Parathyroid adenoma (tissue), 2 donors: ENCODE results near the gene SLC24A3.

Source experiments
- H2AFZ ChIP-seq: fragments of 300-600 bp; sonication (generic); one replicate; pipeline ENCODE4 v1.7.0; 2017; ENCODE audit warnings: antibody characterized with exemption, mild to moderate bottlenecking
- H3K27ac ChIP-seq: fragments of 300-600 bp; sonication (generic); one replicate; pipeline ENCODE4 v1.7.0; 2017
- H3K27me3 ChIP-seq: fragments of 300-600 bp; sonication (generic); one replicate; pipeline ENCODE4 v1.7.0; 2017; ENCODE audit warnings: low read length; ENCODE audit not compliant: control insufficient read depth, insufficient read depth
- H3K36me3 ChIP-seq: fragments of 300-600 bp; sonication (generic); one replicate; pipeline ENCODE4 v1.7.0; 2017; ENCODE audit warnings: low read length; ENCODE audit not compliant: control insufficient read depth, insufficient read depth
- H3K4me1 ChIP-seq: fragments of 300-600 bp; sonication (generic); one replicate; pipeline ENCODE4 v1.7.0; 2017; ENCODE audit warnings: control low read depth
- H3K4me2 ChIP-seq: fragments of 300-600 bp; sonication (generic); one replicate; pipeline ENCODE4 v1.7.0; 2017; ENCODE audit warnings: low read length
- H3K4me3 ChIP-seq: fragments of 300-600 bp; sonication (generic); one replicate; pipeline ENCODE4 v1.7.0; 2017; ENCODE audit warnings: low read depth, low read length
- H3K79me2 ChIP-seq: fragments of 300-600 bp; sonication (generic); one replicate; pipeline ENCODE4 v1.7.0; 2017; ENCODE audit warnings: control low read depth
- H3K9ac ChIP-seq: fragments of 300-600 bp; sonication (generic); one replicate; pipeline ENCODE4 v1.7.0; 2017; ENCODE audit warnings: mild to moderate bottlenecking
- H3K9me3 ChIP-seq: fragments of 300-600 bp; sonication (generic); one replicate; pipeline ENCODE4 v1.7.0; 2017; ENCODE audit warnings: low read length; ENCODE audit not compliant: control insufficient read depth
- CTCF ChIP-seq: fragments of 300-600 bp; sonication (generic); IDR thresholded peaks from one replicate; pipeline ENCODE4 v1.7.0; 2017; ENCODE audit warnings: antibody characterized with exemption, mild to moderate bottlenecking
- donor health status: primary hyperparathyroidism.

Gene SLC24A3

GRCh38 chr20:19709635-19710335 lies 497.3 kb downstream of the SLC24A3 start:
- no peak overlapping the region for H3K27ac ChIP-seq

GRCh38 chr20:19710336-19711120 lies 498.1 kb downstream of the SLC24A3 start:
- TF ChIP-seq CTCF: no peak
- no peaks in the 10 kb centered on the region for H3K79me2 ChIP-seq
- no peak overlapping the region for H3K27ac ChIP-seq
- H3K4me2 ChIP-seq: no peak overlapping the region
- no peak overlapping the region for H2AFZ ChIP-seq
- H3K9me3 ChIP-seq: no peaks in the 10 kb centered on the region
- H3K27me3 ChIP-seq: no peaks in the 10 kb centered on the region
- H3K4me1 ChIP-seq: no peaks in the 10 kb centered on the region
- H3K9ac ChIP-seq: no peak overlapping the region
- H3K36me3 ChIP-seq: no peaks in the 10 kb centered on the region
- no peak overlapping the region for H3K4me3 ChIP-seq

More at GRCh38 chr20:19709635-19710335, 497.3 kb downstream of the SLC24A3 start:
- no peaks in the 10 kb centered on the region for H3K36me3 ChIP-seq
- H3K4me3 ChIP-seq: no peak overlapping the region
- no peak overlapping the region for H3K4me2 ChIP-seq
- H3K27me3 ChIP-seq: no peaks in the 10 kb centered on the region
- H3K9ac ChIP-seq: no peak overlapping the region
- H3K9me3 ChIP-seq: no peaks in the 10 kb centered on the region
- no peaks in the 10 kb centered on the region for H3K4me1 ChIP-seq
- TF ChIP-seq CTCF: no peak
- no peak overlapping the region for H2AFZ ChIP-seq
- no peaks in the 10 kb centered on the region for H3K79me2 ChIP-seq

- Histone ChIP-seq H3K36me3 (no peaks in the 10 kb centered on the region), H3K4me2 (no peak overlapping the region), H3K27me3 (no peaks in the 10 kb centered on the region), H2AFZ (no peak overlapping the region), H3K27ac (no peak overlapping the region), H3K9me3 (no peaks in the 10 kb centered on the region), H3K79me2 (no peaks in the 10 kb centered on the region), H3K9ac (no peak overlapping the region), H3K4me3 (no peak overlapping the region), H3K4me1 (no peaks in the 10 kb centered on the region)
- no peak for TF ChIP-seq CTCF
Observed at GRCh38 chr20:19711126-19711525, 498.7 kb downstream of the SLC24A3 start.

GRCh38 chr20:19712721-19713260 lies 500.3 kb downstream of the SLC24A3 start:
- Histone ChIP-seq H3K27me3 (no peaks in the 10 kb centered on the region), H3K36me3 (no peaks in the 10 kb centered on the region), H3K4me3 (no peak overlapping the region), H3K4me2 (no peak overlapping the region), H3K4me1 (no peaks in the 10 kb centered on the region), H3K9me3 (no peaks in the 10 kb centered on the region), H3K79me2 (no peaks in the 10 kb centered on the region), H2AFZ (no peak overlapping the region), H3K9ac (no peak overlapping the region), H3K27ac (no peak overlapping the region)
- no peak for TF ChIP-seq CTCF
